ENCODE data around the gene PKD2.

DNA sequence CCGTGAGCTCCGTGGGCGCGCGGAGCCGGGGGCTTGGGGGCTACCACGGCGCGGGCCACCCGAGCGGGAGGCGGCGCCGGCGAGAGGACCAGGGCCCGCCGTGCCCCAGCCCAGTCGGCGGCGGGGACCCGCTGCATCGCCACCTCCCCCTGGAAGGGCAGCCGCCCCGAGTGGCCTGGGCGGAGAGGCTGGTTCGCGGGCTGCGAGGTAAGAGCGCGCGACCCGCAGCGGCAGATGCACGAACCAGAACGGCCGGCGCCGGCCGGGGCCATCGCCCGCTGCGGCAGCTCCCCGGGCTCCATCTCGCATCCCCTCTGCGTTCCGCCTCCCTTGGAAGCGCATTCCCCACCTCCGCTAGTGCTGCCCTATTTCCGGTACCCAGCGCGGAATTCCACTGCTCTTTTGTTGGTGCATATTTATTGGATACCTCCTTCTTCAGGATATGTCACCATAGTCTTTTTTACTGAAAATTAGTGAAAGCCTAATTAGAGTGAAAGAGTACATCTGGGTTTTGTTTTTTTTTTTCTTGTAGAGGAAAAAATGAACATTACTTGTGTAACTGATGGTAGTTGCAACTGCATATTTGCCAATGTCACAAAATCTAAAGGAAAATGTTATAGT lies 797 bp downstream of the PKD2 start:
- TF ChIP-seq BHLHE40 (IDR thresholded peaks at IDR 0.05; ENCODE audit: borderline replicate concordance), result no peak
- no peak for TF ChIP-seq NFRKB (IDR thresholded peaks at IDR 0.05)
- no peak for TF ChIP-seq ARNT (IDR thresholded peaks at IDR 0.05)
- TF ChIP-seq, protein P1, sequence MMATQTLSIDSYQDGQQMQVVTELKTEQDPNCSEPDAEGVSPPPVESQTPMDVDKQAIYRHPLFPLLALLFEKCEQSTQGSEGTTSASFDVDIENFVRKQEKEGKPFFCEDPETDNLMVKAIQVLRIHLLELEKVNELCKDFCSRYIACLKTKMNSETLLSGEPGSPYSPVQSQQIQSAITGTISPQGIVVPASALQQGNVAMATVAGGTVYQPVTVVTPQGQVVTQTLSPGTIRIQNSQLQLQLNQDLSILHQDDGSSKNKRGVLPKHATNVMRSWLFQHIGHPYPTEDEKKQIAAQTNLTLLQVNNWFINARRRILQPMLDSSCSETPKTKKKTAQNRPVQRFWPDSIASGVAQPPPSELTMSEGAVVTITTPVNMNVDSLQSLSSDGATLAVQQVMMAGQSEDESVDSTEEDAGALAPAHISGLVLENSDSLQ (IDR thresholded peaks at IDR 0.05), result no peak
- no peak for TF ChIP-seq FOXM1 (IDR thresholded peaks at IDR 0.05; ENCODE audit: borderline replicate concordance)
